Lung (tissue), 16 donors: ENCODE data around the gene TMPRSS12. TPM values are rescaled to one million over a fixed set of nuclear protein-coding genes. Genes with fewer than 3 reads are reported as not detected.

Source experiments
- ATAC-seq: fragments of 200-7000 bp; cut with Tn5 transposase; one replicate; pipeline ENCODE4 v1.9.1; 2020; ENCODE audit warnings: moderate number of reproducible peaks; ENCODE audit not compliant: insufficient read depth, low FRiP score
- DNase-seq, 3 donors: peaks; one replicate each; pipeline ENCODE4 v3.0.0-alpha.2; 2013 to 2017
- H3K27ac ChIP-seq, 2 donors: one replicate each; pipeline ENCODE4 v1.5.1; 2013; ENCODE audit warnings: mild to moderate bottlenecking in 2 of 2, moderate library complexity in 2 of 2, control low read depth in 1 of 2, inconsistent platforms in 1 of 2, low read depth in 1 of 2, low read length in 1 of 2
- H3K27me3 ChIP-seq, 3 donors: one replicate each; pipeline ENCODE4 v1.5.1; 2013; ENCODE audit warnings: low read length in 2 of 3; ENCODE audit not compliant: control insufficient read depth in 3 of 3, insufficient read depth in 3 of 3
- H3K36me3 ChIP-seq, 4 donors: one replicate each; pipeline ENCODE4 v1.5.1; 2013; ENCODE audit warnings: low read length in 4 of 4, mild to moderate bottlenecking in 1 of 4, moderate library complexity in 1 of 4; ENCODE audit not compliant: control insufficient read depth in 4 of 4, insufficient read depth in 4 of 4
- H3K4me1 ChIP-seq, 5 donors: one replicate each; pipeline ENCODE4 v1.5.1; 2013; ENCODE audit warnings: low read length in 5 of 5, mild to moderate bottlenecking in 2 of 5, moderate library complexity in 1 of 5; ENCODE audit not compliant: control insufficient read depth in 5 of 5, insufficient read depth in 5 of 5
- H3K4me3 ChIP-seq: one replicate; pipeline ENCODE4 v1.5.1; 2013; ENCODE audit warnings: mild to moderate bottlenecking, control low read depth, moderate library complexity
- H3K9ac ChIP-seq, 2 donors: one replicate each; pipeline ENCODE4 v1.5.1; 2013; ENCODE audit warnings: low read length in 2 of 2, control low read depth in 1 of 2; ENCODE audit not compliant: insufficient read depth in 1 of 2
- H3K9me3 ChIP-seq, 4 donors: one replicate each; pipeline ENCODE4 v1.5.1; 2013; ENCODE audit warnings: low read length in 3 of 4, mild to moderate bottlenecking in 1 of 4, moderate library complexity in 1 of 4; ENCODE audit not compliant: control insufficient read depth in 4 of 4, insufficient read depth in 3 of 4
- CTCF ChIP-seq: IDR thresholded peaks from 2 replicates; pipeline ENCODE4 v1.5.1; 2012; ENCODE audit warnings: mild to moderate bottlenecking; ENCODE audit errors: control extremely low read depth, extremely low read depth
- WGBS, 2 donors: extraction: QIAGEN DNeasy Blood & Tissue Kit; methylation state at CpG; one replicate each; pipeline ENCODE4 v1.1.7; 2013; 5-methylcytosine and 5-hydroxymethylcytosine counted together
- long read RNA-seq, 5 donors: transcript quantifications; one replicate each; lab custom pipeline, GENCODE V29; 2026
- polyA plus RNA-seq, 2 donors: library from polyadenylated mRNA; stranded (reverse); fragments of 200-250 nt; gene quantifications; one replicate each; pipeline ENCODE4 v1.2.1, GENCODE V29; 2013
- total RNA-seq, 2 donors: library from RNA; depleted of rRNA in 1 of 2; stranded (reverse); fragments of >200 nt in 1 of 2; gene quantifications; one replicate each; pipeline ENCODE4 v1.2.1, GENCODE V29; 2014 to 2021
- donor health status: control.
- donor health status: control.
- donor health status: Bipolar disorder and iron deficiency.
- donor health status: healthy.
- donor health status: DM: yes; HTN: yes; CAD: no.

Gene TMPRSS12
- total RNA-seq: not detected
- not detected for polyA plus RNA-seq
- long read RNA-seq, donor 1: 0 reads
- long read RNA-seq, donor 2: 0 reads
- long read RNA-seq, donor 3: 0 reads
- long read RNA-seq, donor 4: 0 reads
- long read RNA-seq, donor 5: 0 reads

GRCh38 chr12:50842637-50843493, at the start of gene TMPRSS12:
TSS of gene TMPRSS12 (plus strand) at chr12:50842926. CDS start at chr12:50842965, 39 bp downstream.
- Histone ChIP-seq H3K36me3 (no peaks in the 10 kb centered on the region), H3K9me3 (peaks cover 0 to 6% (median 1%) of the 10 kb centered on the region in 4 donors), H3K4me3 (no peak within 1 kb of the TSS), H3K27me3 (no peaks in the 10 kb centered on the region), H3K9ac (peak within 1 kb of the TSS in 1 of 2 donors; percentile 42), H3K27ac (no peak within 1 kb of the TSS), H3K4me1 (peaks cover 0 to 5% (median 0%) of the 10 kb centered on the region in 5 donors)
- 42 to 52% methylated on average over 36 of the region's 36 CpGs for WGBS, 2 donors
- TF ChIP-seq CTCF: no peak
- DNase-seq: peak; percentile 33 to 50 (median 46)
- no peak for ATAC-seq

GRCh38 chr12:50799908-50800307, 42.8 kb upstream of the TMPRSS12 start:
- peaks cover 0 to 15% (median 5%) of the 10 kb centered on the region in 4 donors for H3K9me3 ChIP-seq
- no peak for ATAC-seq
- H3K27me3 ChIP-seq: no peaks in the 10 kb centered on the region
- H3K9ac ChIP-seq: no peak overlapping the region
- WGBS, 2 donors: 98 to 99% methylated on average over 2 of the region's 2 CpGs
- peaks cover 13 to 43% (median 31%) of the 10 kb centered on the region in 4 donors for H3K36me3 ChIP-seq
- H3K27ac ChIP-seq: no peak overlapping the region
- no peak for TF ChIP-seq CTCF
- no peaks in the 10 kb centered on the region for H3K4me1 ChIP-seq
- no peak overlapping the region for H3K4me3 ChIP-seq
- DNase-seq: no peak

- Histone ChIP-seq H3K4me3 (no peak overlapping the region), H3K36me3 (peaks cover 6 to 29% (median 17%) of the 10 kb centered on the region in 4 donors), H3K27me3 (no peaks in the 10 kb centered on the region), H3K4me1 (no peaks in the 10 kb centered on the region), H3K27ac (no peak overlapping the region), H3K9ac (no peak overlapping the region), H3K9me3 (peaks cover 0 to 15% (median 5%) of the 10 kb centered on the region in 4 donors)
- ATAC-seq (no peak), DNase-seq (peak in 2 of 3 donors; percentile 83 to 84)
- TF ChIP-seq CTCF: no peak
- 90 to 95% methylated on average over 2 of the region's 2 CpGs for WGBS, 2 donors
These were observed 39.4 kb upstream of the TMPRSS12 start for GRCh38 chr12:50803230-50803875.
